RWPE2 (cell line): ENCODE data around the gene AHNAK.

Experiments
- ATAC-seq: fragments of 200-7000 bp; cut with Tn5 transposase; 3 replicates; pipeline ENCODE4 v1.9.1; 2021; ENCODE audit warnings: low read depth
- DNase-seq: peaks from one replicate; pipeline ENCODE4 v3.0.0-alpha.2; 2020; ENCODE audit warnings: low spot score
- H3K27ac ChIP-seq: fragments of 450-650 bp; 2 replicates; pipeline ENCODE4 v1.5.1; 2017; ENCODE audit warnings: mild to moderate bottlenecking; ENCODE audit not compliant: poor library complexity, severe bottlenecking
- H3K27me3 ChIP-seq: fragments of 250-450 bp; sonication (Bioruptor Pico); 2 replicates; pipeline ENCODE4 v1.5.1; 2021; ENCODE audit warnings: mild to moderate bottlenecking, moderate library complexity; ENCODE audit not compliant: insufficient read depth, poor library complexity, severe bottlenecking
- H3K36me3 ChIP-seq: fragments of 250-450 bp; sonication (Bioruptor Pico); 2 replicates; pipeline ENCODE4 v1.5.1; 2020; ENCODE audit warnings: low read depth, mild to moderate bottlenecking, moderate library complexity
- H3K4me1 ChIP-seq: fragments of 250-450 bp; sonication (Bioruptor Pico); 2 replicates; pipeline ENCODE4 v1.5.1; 2021; ENCODE audit warnings: mild to moderate bottlenecking, moderate library complexity; ENCODE audit not compliant: insufficient read depth, poor library complexity, severe bottlenecking
- H3K4me3 ChIP-seq: fragments of 250-450 bp; sonication (Bioruptor Pico); 2 replicates; pipeline ENCODE4 v1.5.1; 2021; ENCODE audit warnings: mild to moderate bottlenecking, moderate library complexity; ENCODE audit not compliant: severe bottlenecking
- H3K9me3 ChIP-seq: fragments of 250-450 bp; sonication (Bioruptor Pico); 2 replicates; pipeline ENCODE4 v1.5.1; 2021; ENCODE audit warnings: mild to moderate bottlenecking, moderate library complexity; ENCODE audit not compliant: severe bottlenecking
- CTCF ChIP-seq: fragments of 450-650 bp; IDR thresholded peaks from one replicate; pipeline ENCODE4 v1.5.1; 2017; ENCODE audit warnings: mild to moderate bottlenecking, moderate library complexity; ENCODE audit not compliant: poor library complexity, severe bottlenecking

AHNAK gene

GRCh38 chr11:62413060-62413696 lies 133.4 kb downstream of the AHNAK start:
- DNase-seq (no peak), ATAC-seq (no peak)
- H3K9me3 ChIP-seq: no peaks in the 10 kb centered on the region
- no peak for TF ChIP-seq CTCF
- H3K27me3 ChIP-seq: no peaks in the 10 kb centered on the region
- H3K36me3 ChIP-seq: no peaks in the 10 kb centered on the region
- no peak overlapping the region for H3K4me3 ChIP-seq
- no peak overlapping the region for H3K27ac ChIP-seq
- peaks cover 8% of the 10 kb centered on the region for H3K4me1 ChIP-seq

- Histone ChIP-seq H3K9me3 (no peaks in the 10 kb centered on the region), H3K27ac (no peak overlapping the region), H3K4me3 (no peak overlapping the region), H3K4me1 (peaks cover 8% of the 10 kb centered on the region), H3K36me3 (no peaks in the 10 kb centered on the region), H3K27me3 (no peaks in the 10 kb centered on the region)
- ATAC-seq (no peak), DNase-seq (no peak)
- TF ChIP-seq CTCF: no peak
Observed at GRCh38 chr11:62411524-62411923, 135.1 kb downstream of the AHNAK start.

DNA sequence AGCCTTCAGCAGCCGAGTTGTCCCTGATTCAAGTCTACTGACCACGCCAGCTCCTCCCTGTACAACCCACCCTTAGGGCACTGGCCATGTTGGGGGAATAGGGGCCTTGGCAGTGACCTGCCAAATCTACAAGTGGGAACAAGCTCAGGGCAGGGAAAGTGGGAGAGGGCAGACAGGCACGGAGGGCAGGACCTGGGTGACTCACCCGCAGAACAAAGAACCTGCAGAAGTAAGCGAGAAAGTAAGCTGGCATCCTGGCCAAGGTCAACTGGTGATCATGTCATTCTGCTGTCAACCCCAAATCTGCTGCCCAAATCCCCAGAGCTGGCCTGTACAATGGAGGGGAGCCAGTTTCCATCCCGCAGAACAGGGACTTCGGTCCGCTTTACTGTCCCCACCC lies 135.6 kb downstream of the AHNAK start:
- no peak overlapping the region for H3K4me3 ChIP-seq
- no peak for DNase-seq
- H3K9me3 ChIP-seq: no peaks in the 10 kb centered on the region
- peaks cover 8% of the 10 kb centered on the region for H3K4me1 ChIP-seq
- no peaks in the 10 kb centered on the region for H3K27me3 ChIP-seq
- H3K27ac ChIP-seq: no peak overlapping the region
- no peaks in the 10 kb centered on the region for H3K36me3 ChIP-seq
- ATAC-seq: peak; percentile 87
- no peak for TF ChIP-seq CTCF

GRCh38 chr11:62409831-62410230 lies 136.8 kb downstream of the AHNAK start:
- Histone ChIP-seq H3K4me1 (peaks cover 8% of the 10 kb centered on the region), H3K36me3 (no peaks in the 10 kb centered on the region), H3K27ac (no peak overlapping the region), H3K4me3 (no peak overlapping the region), H3K27me3 (no peaks in the 10 kb centered on the region), H3K9me3 (no peaks in the 10 kb centered on the region)
- ATAC-seq: no peak
- no peak for DNase-seq
- TF ChIP-seq CTCF: no peak

DNA sequence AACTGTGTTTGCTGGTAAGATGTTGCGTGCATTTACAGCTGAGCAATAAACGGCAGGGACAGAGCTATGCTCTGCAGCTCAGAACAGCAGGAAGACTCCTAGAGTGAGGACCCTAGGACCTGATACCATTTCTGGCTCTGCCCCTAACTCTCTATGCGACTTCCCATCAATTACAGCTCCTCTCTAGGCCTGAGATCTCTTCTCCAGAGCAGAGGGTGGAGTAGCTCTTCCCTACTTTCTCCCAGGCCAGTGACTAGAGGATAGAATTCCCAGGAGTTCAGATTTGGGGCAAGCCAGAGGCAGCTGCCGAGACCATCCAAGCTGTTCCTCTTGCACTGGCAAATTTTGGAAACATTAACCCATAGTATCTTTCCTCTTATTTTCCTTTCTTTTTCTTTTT lies 140.6 kb downstream of the AHNAK start:
- DNase-seq: no peak
- no peaks in the 10 kb centered on the region for H3K27me3 ChIP-seq

More for the DNA sequence above, 140.6 kb downstream of the AHNAK start:
- H3K4me3 ChIP-seq: no peak overlapping the region
- H3K9me3 ChIP-seq: no peaks in the 10 kb centered on the region
- no peak for TF ChIP-seq CTCF
- no peak for ATAC-seq
- no peaks in the 10 kb centered on the region for H3K36me3 ChIP-seq
- no peak overlapping the region for H3K27ac ChIP-seq
- H3K4me1 ChIP-seq: peaks cover 5% of the 10 kb centered on the region
